HepG2 (cell line): ENCODE data around the gene ZFYVE26. TPM values are rescaled to one million over a fixed set of nuclear protein-coding genes. Genes with fewer than 3 reads are reported as not detected.

Source experiments
- ATM ChIP-seq: fragments of 450-650 bp; IDR thresholded peaks from 2 replicates; pipeline ENCODE4 v1.7.1; 2017; ENCODE audit warnings: mild to moderate bottlenecking, borderline replicate concordance
- CEBPZ ChIP-seq: IDR thresholded peaks from 2 replicates; pipeline ENCODE4 v1.6.1; 2012; ENCODE audit warnings: low read length, improper control_type of control experiment
- HCFC1 ChIP-seq: fragments of 150-350 bp; IDR thresholded peaks from 2 replicates; pipeline ENCODE4 v1.6.1; 2014; ENCODE audit warnings: low read depth, low read length
- NFKB2 ChIP-seq: sonication (generic); formaldehyde crosslinking; IDR thresholded peaks from 2 replicates; pipeline ENCODE4 v1.4.0; 2020; ENCODE audit warnings: missing genetic modification reagents, borderline replicate concordance
- PRDM4 ChIP-seq: sonication (generic); formaldehyde crosslinking; IDR thresholded peaks from 2 replicates; pipeline ENCODE4 v1.9.0; 2021; ENCODE audit warnings: missing genetic modification reagents, borderline replicate concordance
- RELA ChIP-seq: sonication (generic); formaldehyde crosslinking; IDR thresholded peaks from 2 replicates; pipeline ENCODE4 v1.4.0; 2020; ENCODE audit warnings: missing genetic modification reagents
- ZNF101 ChIP-seq: sonication (generic); formaldehyde crosslinking; IDR thresholded peaks from 2 replicates; pipeline ENCODE4 v1.4.0; 2020; ENCODE audit warnings: mild to moderate bottlenecking, low read depth, missing genetic modification reagents, borderline replicate concordance
- ZNF607 ChIP-seq: sonication (generic); formaldehyde crosslinking; IDR thresholded peaks from 2 replicates; pipeline ENCODE4 v1.5.1; 2020; ENCODE audit warnings: missing genetic modification reagents, mild to moderate bottlenecking, borderline replicate concordance
- ZNF615 ChIP-seq: sonication (generic); formaldehyde crosslinking; IDR thresholded peaks from 2 replicates; pipeline ENCODE4 v1.5.0; 2020; ENCODE audit warnings: mild to moderate bottlenecking, missing genetic modification reagents, borderline replicate concordance
- ZNF709 ChIP-seq: sonication (generic); formaldehyde crosslinking; IDR thresholded peaks from 2 replicates; pipeline ENCODE4 v1.5.0; 2020; ENCODE audit warnings: mild to moderate bottlenecking, missing genetic modification reagents
- polyA plus RNA-seq, 8 experiments: library from polyadenylated mRNA; depleted of rRNA in 3 of 8; stranded (reverse) in 7 of 8; unstranded in 1 of 8; fragments of >200 nt; fragmentation: Illumina TruSeq in 4 of 8; extraction: Trizol in 4 of 8; gene quantifications; 2 replicates each; pipeline versions ENCODE4 v1.2.1 to v1.2.3, GENCODE V29; 2011 to 2016; ENCODE audit warnings: low read depth in 4 of 8, missing spikeins in 1 of 8, mixed read lengths in 1 of 8; ENCODE audit not compliant: insufficient read depth in 1 of 8
- total RNA-seq, 5 experiments: library from RNA; depleted of rRNA; stranded (reverse); fragments of >200 nt; fragmentation: Illumina TruSeq; extraction: Trizol; gene quantifications; 2 replicates each; pipeline ENCODE4 v1.2.3, GENCODE V29; 2016; ENCODE audit warnings: low read depth in 1 of 5
- TF ChIP-seq, protein P1 (sequence below): sonication (generic); formaldehyde crosslinking; IDR thresholded peaks from one replicate; pipeline ENCODE4 v1.5.1; 2020; ENCODE audit warnings: mild to moderate bottlenecking, missing genetic modification reagents; ENCODE audit errors: not compliant biosample characterization
- TF ChIP-seq, protein P2 (sequence below): sonication (generic); formaldehyde crosslinking; IDR thresholded peaks from 2 replicates; pipeline ENCODE4 v1.5.1; 2020; ENCODE audit warnings: missing genetic modification reagents, mild to moderate bottlenecking, borderline replicate concordance

ZFYVE26 gene
- total and polyA plus RNA-seq, 2 of the 13 experiments (the other 11 are each of a cell fraction or from before 2014, with no cell fraction given): 13.6 to 16.4 TPM

GRCh38 chr14:67816326-67817002 lies at the start of gene ZFYVE26 (continued):
- TF ChIP-seq, protein P1, sequence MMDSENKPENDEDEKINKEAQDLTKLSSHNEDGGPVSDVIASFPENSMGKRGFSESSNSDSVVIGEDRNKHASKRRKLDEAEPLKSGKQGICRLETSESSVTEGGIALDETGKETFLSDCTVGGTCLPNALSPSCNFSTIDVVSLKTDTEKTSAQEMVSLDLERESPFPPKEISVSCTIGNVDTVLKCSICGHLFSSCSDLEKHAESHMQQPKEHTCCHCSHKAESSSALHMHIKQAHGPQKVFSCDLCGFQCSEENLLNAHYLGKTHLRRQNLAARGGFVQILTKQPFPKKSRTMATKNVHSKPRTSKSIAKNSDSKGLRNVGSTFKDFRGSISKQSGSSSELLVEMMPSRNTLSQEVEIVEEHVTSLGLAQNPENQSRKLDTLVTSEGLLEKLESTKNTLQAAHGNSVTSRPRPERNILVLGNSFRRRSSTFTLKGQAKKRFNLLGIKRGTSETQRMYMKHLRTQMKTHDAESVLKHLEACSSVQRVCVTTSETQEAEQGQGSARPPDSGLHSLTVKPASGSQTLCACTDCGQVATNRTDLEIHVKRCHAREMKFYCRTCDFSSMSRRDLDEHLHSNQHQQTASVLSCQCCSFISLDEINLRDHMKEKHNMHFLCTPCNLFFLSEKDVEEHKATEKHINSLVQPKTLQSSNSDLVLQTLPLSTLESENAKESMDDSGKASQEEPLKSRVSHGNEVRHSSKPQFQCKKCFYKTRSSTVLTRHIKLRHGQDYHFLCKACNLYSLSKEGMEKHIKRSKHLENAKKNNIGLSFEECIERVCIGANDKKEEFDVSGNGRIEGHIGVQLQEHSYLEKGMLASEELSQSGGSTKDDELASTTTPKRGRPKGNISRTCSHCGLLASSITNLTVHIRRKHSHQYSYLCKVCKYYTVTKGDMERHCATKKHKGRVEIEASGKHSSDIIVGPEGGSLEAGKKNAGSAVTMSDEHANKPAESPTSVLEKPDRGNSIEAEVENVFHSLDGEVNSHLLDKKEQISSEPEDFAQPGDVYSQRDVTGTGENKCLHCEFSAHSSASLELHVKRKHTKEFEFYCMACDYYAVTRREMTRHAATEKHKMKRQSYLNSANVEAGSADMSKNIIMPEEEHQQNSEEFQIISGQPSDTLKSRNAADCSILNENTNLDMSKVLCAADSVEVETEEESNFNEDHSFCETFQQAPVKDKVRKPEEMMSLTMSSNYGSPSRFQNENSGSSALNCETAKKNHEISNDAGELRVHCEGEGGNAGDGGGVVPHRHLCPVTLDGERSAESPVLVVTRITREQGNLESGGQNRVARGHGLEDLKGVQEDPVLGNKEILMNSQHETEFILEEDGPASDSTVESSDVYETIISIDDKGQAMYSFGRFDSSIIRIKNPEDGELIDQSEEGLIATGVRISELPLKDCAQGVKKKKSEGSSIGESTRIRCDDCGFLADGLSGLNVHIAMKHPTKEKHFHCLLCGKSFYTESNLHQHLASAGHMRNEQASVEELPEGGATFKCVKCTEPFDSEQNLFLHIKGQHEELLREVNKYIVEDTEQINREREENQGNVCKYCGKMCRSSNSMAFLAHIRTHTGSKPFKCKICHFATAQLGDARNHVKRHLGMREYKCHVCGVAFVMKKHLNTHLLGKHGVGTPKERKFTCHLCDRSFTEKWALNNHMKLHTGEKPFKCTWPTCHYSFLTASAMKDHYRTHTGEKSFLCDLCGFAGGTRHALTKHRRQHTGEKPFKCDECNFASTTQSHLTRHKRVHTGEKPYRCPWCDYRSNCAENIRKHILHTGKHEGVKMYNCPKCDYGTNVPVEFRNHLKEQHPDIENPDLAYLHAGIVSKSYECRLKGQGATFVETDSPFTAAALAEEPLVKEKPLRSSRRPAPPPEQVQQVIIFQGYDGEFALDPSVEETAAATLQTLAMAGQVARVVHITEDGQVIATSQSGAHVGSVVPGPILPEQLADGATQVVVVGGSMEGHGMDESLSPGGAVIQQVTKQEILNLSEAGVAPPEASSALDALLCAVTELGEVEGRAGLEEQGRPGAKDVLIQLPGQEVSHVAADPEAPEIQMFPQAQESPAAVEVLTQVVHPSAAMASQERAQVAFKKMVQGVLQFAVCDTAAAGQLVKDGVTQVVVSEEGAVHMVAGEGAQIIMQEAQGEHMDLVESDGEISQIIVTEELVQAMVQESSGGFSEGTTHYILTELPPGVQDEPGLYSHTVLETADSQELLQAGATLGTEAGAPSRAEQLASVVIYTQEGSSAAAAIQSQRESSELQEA (CRISPR knock-in tag): no peak
- TF ChIP-seq NFKB2 (CRISPR knock-in tag) (no peak), HCFC1 (peak; percentile 46), PRDM4 (CRISPR knock-in tag) (no peak), ZNF607 (CRISPR knock-in tag) (no peak), RELA (CRISPR knock-in tag) (no peak), ZNF101 (CRISPR knock-in tag) (no peak), ZNF709 (CRISPR knock-in tag) (peak; percentile 44; the same call in 1 of the 2 replicates), CEBPZ (no peak), ATM (no peak), ZNF615 (CRISPR knock-in tag) (no peak)
- TF ChIP-seq, protein P2, sequence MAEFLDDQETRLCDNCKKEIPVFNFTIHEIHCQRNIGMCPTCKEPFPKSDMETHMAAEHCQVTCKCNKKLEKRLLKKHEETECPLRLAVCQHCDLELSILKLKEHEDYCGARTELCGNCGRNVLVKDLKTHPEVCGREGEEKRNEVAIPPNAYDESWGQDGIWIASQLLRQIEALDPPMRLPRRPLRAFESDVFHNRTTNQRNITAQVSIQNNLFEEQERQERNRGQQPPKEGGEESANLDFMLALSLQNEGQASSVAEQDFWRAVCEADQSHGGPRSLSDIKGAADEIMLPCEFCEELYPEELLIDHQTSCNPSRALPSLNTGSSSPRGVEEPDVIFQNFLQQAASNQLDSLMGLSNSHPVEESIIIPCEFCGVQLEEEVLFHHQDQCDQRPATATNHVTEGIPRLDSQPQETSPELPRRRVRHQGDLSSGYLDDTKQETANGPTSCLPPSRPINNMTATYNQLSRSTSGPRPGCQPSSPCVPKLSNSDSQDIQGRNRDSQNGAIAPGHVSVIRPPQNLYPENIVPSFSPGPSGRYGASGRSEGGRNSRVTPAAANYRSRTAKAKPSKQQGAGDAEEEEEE (CRISPR knock-in tag): no peak
